DOHH2 (cell line): Measurements from ENCODE around the gene DCAF6.

Experiments
- EZH2phosphoT487 ChIP-seq: fragments of 200-600 bp; sonication (generic); IDR thresholded peaks from 2 replicates; pipeline ENCODE4 v1.6.1; 2017; ENCODE audit warnings: borderline replicate concordance, mild to moderate bottlenecking, antibody characterized with exemption, low read length, moderate library complexity, mixed read lengths
- TF ChIP-seq, protein P1 (sequence below): fragments of 200-600 bp; sonication (generic); IDR thresholded peaks from one replicate; pipeline ENCODE4 v1.5.1; 2014; ENCODE audit warnings: antibody characterized with exemption, mild to moderate bottlenecking, low read depth, low read length; ENCODE audit not compliant: poor library complexity, severe bottlenecking

DNA sequence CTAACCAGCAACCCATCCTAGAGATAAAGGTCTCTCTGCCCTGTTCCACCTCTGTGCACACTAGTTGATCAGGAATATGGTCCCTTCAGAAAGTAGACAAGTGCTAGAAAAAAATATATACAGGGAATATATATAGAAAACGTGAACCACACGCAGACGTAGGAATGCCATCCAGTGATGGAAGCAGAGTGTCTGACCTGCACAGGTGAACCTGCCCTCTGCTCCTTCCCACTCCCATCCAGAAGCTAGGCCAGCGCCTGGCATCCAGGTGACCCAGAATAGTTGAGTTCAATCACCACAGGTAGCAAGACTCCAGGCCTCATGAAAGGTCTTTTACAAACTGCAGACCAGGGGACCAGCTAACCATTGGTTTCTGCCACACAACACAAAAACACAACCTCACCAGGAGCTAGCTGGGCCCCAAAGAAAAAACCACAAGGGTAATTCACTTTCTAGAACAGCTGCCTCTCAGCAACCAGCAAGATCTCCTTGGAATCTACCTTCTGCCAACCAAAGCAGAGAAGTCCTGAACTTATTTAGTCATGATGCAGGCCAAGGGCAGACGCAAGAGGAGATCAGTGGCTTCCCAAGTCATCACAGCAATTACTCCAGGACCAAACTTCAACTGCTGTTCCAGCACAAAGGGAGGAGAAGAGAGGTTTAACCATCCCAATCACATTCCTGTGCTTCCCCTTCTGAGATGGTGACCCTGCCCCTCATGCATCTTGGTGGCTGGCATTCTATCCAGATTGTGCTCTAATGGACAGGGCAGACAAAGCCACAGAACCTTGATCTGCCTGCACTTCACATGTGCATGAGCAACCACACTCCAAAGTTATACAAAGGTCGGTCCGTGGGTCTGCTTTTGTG, 147.2 kb downstream of the DCAF6 start:
- TF ChIP-seq, protein P1, sequence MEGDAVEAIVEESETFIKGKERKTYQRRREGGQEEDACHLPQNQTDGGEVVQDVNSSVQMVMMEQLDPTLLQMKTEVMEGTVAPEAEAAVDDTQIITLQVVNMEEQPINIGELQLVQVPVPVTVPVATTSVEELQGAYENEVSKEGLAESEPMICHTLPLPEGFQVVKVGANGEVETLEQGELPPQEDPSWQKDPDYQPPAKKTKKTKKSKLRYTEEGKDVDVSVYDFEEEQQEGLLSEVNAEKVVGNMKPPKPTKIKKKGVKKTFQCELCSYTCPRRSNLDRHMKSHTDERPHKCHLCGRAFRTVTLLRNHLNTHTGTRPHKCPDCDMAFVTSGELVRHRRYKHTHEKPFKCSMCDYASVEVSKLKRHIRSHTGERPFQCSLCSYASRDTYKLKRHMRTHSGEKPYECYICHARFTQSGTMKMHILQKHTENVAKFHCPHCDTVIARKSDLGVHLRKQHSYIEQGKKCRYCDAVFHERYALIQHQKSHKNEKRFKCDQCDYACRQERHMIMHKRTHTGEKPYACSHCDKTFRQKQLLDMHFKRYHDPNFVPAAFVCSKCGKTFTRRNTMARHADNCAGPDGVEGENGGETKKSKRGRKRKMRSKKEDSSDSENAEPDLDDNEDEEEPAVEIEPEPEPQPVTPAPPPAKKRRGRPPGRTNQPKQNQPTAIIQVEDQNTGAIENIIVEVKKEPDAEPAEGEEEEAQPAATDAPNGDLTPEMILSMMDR = no peak
- no peak for TF ChIP-seq EZH2phosphoT487
